HCT116 (cell line): ENCODE data around the gene PLPP7.

Experiments used
- POLR2A ChIP-seq: IDR thresholded peaks from 2 replicates; pipeline ENCODE4 v1.7.0; 2011; ENCODE audit warnings: borderline replicate concordance; ENCODE audit not compliant: insufficient read depth, insufficient read length; ENCODE audit errors: extremely low read depth
- POLR2AphosphoS5 ChIP-seq: IDR thresholded peaks from 2 replicates; pipeline ENCODE4 v1.6.1; 2011; ENCODE audit warnings: mild to moderate bottlenecking, low read depth, low read length, moderate library complexity
- RAD21 ChIP-seq: IDR thresholded peaks from 2 replicates; pipeline ENCODE4 v1.6.1; 2012; ENCODE audit warnings: low read depth, mild to moderate bottlenecking
- TF ChIP-seq, protein P1 (sequence below), 3 experiments: fragments of 200-600 bp in 1 of 3; sonication (generic) in 1 of 3; IDR thresholded peaks in 2 of 3; conservative IDR thresholded peaks in 1 of 3; 2 replicates each; pipeline ENCODE4 v1.5.1; 2012 to 2017; ENCODE audit warnings: low read depth in 2 of 3, low read length in 2 of 3, antibody characterized with exemption in 1 of 3, borderline replicate concordance in 1 of 3, control low read depth in 1 of 3, mild to moderate bottlenecking in 1 of 3, mixed read lengths in 1 of 3, mixed run types in 1 of 3, moderate library complexity in 1 of 3; ENCODE audit not compliant: insufficient read depth in 1 of 3

- TF ChIP-seq POLR2A (no peak), RAD21 (no peak), POLR2AphosphoS5 (no peak)
- TF ChIP-seq, protein P1, sequence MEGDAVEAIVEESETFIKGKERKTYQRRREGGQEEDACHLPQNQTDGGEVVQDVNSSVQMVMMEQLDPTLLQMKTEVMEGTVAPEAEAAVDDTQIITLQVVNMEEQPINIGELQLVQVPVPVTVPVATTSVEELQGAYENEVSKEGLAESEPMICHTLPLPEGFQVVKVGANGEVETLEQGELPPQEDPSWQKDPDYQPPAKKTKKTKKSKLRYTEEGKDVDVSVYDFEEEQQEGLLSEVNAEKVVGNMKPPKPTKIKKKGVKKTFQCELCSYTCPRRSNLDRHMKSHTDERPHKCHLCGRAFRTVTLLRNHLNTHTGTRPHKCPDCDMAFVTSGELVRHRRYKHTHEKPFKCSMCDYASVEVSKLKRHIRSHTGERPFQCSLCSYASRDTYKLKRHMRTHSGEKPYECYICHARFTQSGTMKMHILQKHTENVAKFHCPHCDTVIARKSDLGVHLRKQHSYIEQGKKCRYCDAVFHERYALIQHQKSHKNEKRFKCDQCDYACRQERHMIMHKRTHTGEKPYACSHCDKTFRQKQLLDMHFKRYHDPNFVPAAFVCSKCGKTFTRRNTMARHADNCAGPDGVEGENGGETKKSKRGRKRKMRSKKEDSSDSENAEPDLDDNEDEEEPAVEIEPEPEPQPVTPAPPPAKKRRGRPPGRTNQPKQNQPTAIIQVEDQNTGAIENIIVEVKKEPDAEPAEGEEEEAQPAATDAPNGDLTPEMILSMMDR (IDR thresholded peaks at IDR 0.05 in 2 of 3, conservative IDR thresholded peaks at IDR 0.05 in 1 of 3; ENCODE audit: borderline replicate concordance in 1 of 3, insufficient read depth in 1 of 3, low read depth in 2 of 3, low read length in 2 of 3): no peak
These were observed 10.8 kb upstream of the PLPP7 start for GRCh38 chr9:131278702-131279111.
